ENCODE results near the gene KAT5. TPM values are rescaled to one million over a fixed set of nuclear protein-coding genes. Genes with fewer than 3 reads are reported as not detected.

KAT5 gene
- total and polyA plus RNA-seq, 10 of the 15 experiments (the other 5 are each of a cell fraction or from before 2014, with no cell fraction given) = 3.4 to 66.1 (median 46.3) TPM

GRCh38 chr11:65708451-65708850 is 3.6 kb upstream of the KAT5 start:
- DNase-seq (ENCODE audit: low read depth, low spot score) = no peak
- 59% methylated on average over 5 of the region's 5 CpGs for WGBS (ENCODE audit: insufficient coverage, insufficient replicate concordance, low lambda C conversion rate, missing lambda C conversion rate)
- Histone ChIP-seq H3K9me3 (replicated peaks; ENCODE audit: control insufficient read depth, insufficient read depth, low read length) (no peaks in the 10 kb centered on the region), H3K4me3 (no peak overlapping the region), H3K27ac (ENCODE audit: control insufficient read depth, insufficient read depth) (no peak overlapping the region), H2AFZ (ENCODE audit: control insufficient read depth, low read depth, low read length) (no peak overlapping the region), H3K79me2 (ENCODE audit: control insufficient read depth, insufficient read depth, low read length) (peaks cover 9% of the 10 kb centered on the region), H3K9ac (ENCODE audit: control insufficient read depth, insufficient read depth, low read length) (no peak overlapping the region), H4K20me1 (ENCODE audit: control insufficient read depth, insufficient read depth) (no peaks in the 10 kb centered on the region), H3K4me2 (ENCODE audit: control insufficient read depth, insufficient read depth) (no peak overlapping the region), H3K27me3 (replicated peaks in 1 of 2; ENCODE audit: control insufficient read depth in 2 of 2, insufficient read depth in 2 of 2, low read length in 1 of 2) (no peaks in the 10 kb centered on the region), H3K4me1 (ENCODE audit: control insufficient read depth, insufficient read depth, low read length) (peaks cover 12% of the 10 kb centered on the region), H3K36me3 (ENCODE audit: control insufficient read depth in 2 of 2, insufficient read depth in 2 of 2, low read length in 1 of 2) (0 out of 4 replicates have a peak, but pooled peaks cover 0 to under 1% of the 10 kb centered on the region in 2 experiments)
- SMC1A ChIA-PET (ENCODE audit: uncharacterized antibody, unreplicated experiment) = interaction anchor here (1.0 to 1.1 kb wide), 3 partner anchors 12 to 109 kb away, joined by 3 to 4 read pairs (median 3); partner anchors contain the start of gene RNASEH2C
- BruUV-seq (replicated peaks) = no TSS peak
- intact Hi-C loops (cut with micrococcal nuclease; ENCODE audit: unreplicated experiment) = loop anchor here (5.0 kb wide), 1 partner anchor 81 kb away; no protein-coding TSS in a partner anchor
- in situ Hi-C loops (cut with MboI) = no loop called here
- CTCF ChIA-PET = interaction anchor here (1.0 to 1.6 kb wide), 4 partner anchors 71 to 426 kb away, joined by 3 to 5 read pairs (median 4); no protein-coding TSS in a partner anchor
- ATAC-seq = no peak
- RAD21 ChIA-PET (ENCODE audit: unreplicated experiment) = interaction anchor here (1.0 kb wide), 1 partner anchor 83 kb away, joined by 3 read pairs; no protein-coding TSS in a partner anchor
- no peak for FAIRE-seq
- TF ChIP-seq PAX5 (IDR thresholded peaks at IDR 0.05; ENCODE audit: borderline replicate concordance, low read depth, low read length) (no peak), SIX5 (IDR thresholded peaks at IDR 0.05; ENCODE audit: low read depth, low read length, severe bottlenecking) (no peak), ETV6 (conservative IDR thresholded peaks at IDR 0.05 in 1 of 2, IDR thresholded peaks at IDR 0.05 in 1 of 2; ENCODE audit: borderline replicate concordance in 1 of 2, low read depth in 1 of 2) (no peak), SIN3A (IDR thresholded peaks at IDR 0.05; ENCODE audit: low read depth, low read length) (no peak)
- POLR2A ChIA-PET = interaction anchor here (0.7 kb wide), 1 partner anchor 122 kb away, joined by 3 read pairs; no protein-coding TSS in a partner anchor

- H3K36me3 ChIP-seq (ENCODE audit: control insufficient read depth in 2 of 2, insufficient read depth in 2 of 2, low read length in 1 of 2) = peaks cover 6 to 7% of the 10 kb centered on the region in 2 experiments; a peak in 3 of 4 replicates
- H3K4me2 ChIP-seq (ENCODE audit: control insufficient read depth, insufficient read depth) = no peak overlapping the region
- no peak overlapping the region for H2AFZ ChIP-seq (ENCODE audit: control insufficient read depth, low read depth, low read length)
- no peaks in the 10 kb centered on the region for H3K27me3 ChIP-seq (replicated peaks in 1 of 2; ENCODE audit: control insufficient read depth in 2 of 2, insufficient read depth in 2 of 2, low read length in 1 of 2)
- TF ChIP-seq FOXK2 (IDR thresholded peaks at IDR 0.05) (no peak), ELK1 (IDR thresholded peaks at IDR 0.05; ENCODE audit: low read depth, low read length) (peak; percentile 36; the same call in 1 of the 2 replicates), SRF (IDR thresholded peaks at IDR 0.05; ENCODE audit: low read depth in 2 of 2, low read length in 2 of 2) (peak in 1 of 2 experiments; percentile 64; a peak in 1 of 4 replicates)
- no peak overlapping the region for H3K4me3 ChIP-seq
- POLR2A ChIA-PET = no interaction called here
- in situ Hi-C loops (cut with MboI) = loop anchor here (5.0 kb wide), 3 partner anchors 68 to 278 kb away; no protein-coding TSS in a partner anchor
- no peaks in the 10 kb centered on the region for H4K20me1 ChIP-seq (ENCODE audit: control insufficient read depth, insufficient read depth)
- no TSS peak for BruUV-seq (replicated peaks)
- SMC1A ChIA-PET (ENCODE audit: uncharacterized antibody, unreplicated experiment) = interaction anchor here (1.0 kb wide), 1 partner anchor 43 kb away, joined by 3 read pairs; no protein-coding TSS in a partner anchor
- FAIRE-seq (no peak), DNase-seq (ENCODE audit: low read depth, low spot score) (no peak), ATAC-seq (no peak)
- CTCF ChIA-PET = interaction anchor here (1.2 to 3.3 kb wide), 3 partner anchors 47 to 425 kb away, joined by 3 to 13 read pairs (median 3); partner anchors contain the start of gene RELA
- peaks cover 12% of the 10 kb centered on the region for H3K4me1 ChIP-seq (ENCODE audit: control insufficient read depth, insufficient read depth, low read length)
- H3K27ac ChIP-seq (ENCODE audit: control insufficient read depth, insufficient read depth) = no peak overlapping the region
- H3K9me3 ChIP-seq (replicated peaks; ENCODE audit: control insufficient read depth, insufficient read depth, low read length) = no peaks in the 10 kb centered on the region
- H3K79me2 ChIP-seq (ENCODE audit: control insufficient read depth, insufficient read depth, low read length) = peaks cover 9% of the 10 kb centered on the region
- 72% methylated on average over 8 of the region's 8 CpGs for WGBS (ENCODE audit: insufficient coverage, insufficient replicate concordance, low lambda C conversion rate, missing lambda C conversion rate)
- RAD21 ChIA-PET (ENCODE audit: unreplicated experiment) = interaction anchor here (1.0 kb wide), 1 partner anchor 84 kb away, joined by 3 read pairs; no protein-coding TSS in a partner anchor
- H3K9ac ChIP-seq (ENCODE audit: control insufficient read depth, insufficient read depth, low read length) = no peak overlapping the region
- intact Hi-C loops (cut with micrococcal nuclease; ENCODE audit: unreplicated experiment) = loop anchor here (2.0 to 10.0 kb wide), 4 partner anchors 73 to 835 kb away; partner anchors contain the start of genes AP5B1 and EHD1
These were observed 2.4 kb upstream of the KAT5 start for GRCh38 chr11:65709661-65710060.

All from GM12878 (cell line).